ENCODE data around the gene THAP5.

The THAP5 gene, protein sequence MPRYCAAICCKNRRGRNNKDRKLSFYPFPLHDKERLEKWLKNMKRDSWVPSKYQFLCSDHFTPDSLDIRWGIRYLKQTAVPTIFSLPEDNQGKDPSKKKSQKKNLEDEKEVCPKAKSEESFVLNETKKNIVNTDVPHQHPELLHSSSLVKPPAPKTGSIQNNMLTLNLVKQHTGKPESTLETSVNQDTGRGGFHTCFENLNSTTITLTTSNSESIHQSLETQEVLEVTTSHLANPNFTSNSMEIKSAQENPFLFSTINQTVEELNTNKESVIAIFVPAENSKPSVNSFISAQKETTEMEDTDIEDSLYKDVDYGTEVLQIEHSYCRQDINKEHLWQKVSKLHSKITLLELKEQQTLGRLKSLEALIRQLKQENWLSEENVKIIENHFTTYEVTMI

DNA sequence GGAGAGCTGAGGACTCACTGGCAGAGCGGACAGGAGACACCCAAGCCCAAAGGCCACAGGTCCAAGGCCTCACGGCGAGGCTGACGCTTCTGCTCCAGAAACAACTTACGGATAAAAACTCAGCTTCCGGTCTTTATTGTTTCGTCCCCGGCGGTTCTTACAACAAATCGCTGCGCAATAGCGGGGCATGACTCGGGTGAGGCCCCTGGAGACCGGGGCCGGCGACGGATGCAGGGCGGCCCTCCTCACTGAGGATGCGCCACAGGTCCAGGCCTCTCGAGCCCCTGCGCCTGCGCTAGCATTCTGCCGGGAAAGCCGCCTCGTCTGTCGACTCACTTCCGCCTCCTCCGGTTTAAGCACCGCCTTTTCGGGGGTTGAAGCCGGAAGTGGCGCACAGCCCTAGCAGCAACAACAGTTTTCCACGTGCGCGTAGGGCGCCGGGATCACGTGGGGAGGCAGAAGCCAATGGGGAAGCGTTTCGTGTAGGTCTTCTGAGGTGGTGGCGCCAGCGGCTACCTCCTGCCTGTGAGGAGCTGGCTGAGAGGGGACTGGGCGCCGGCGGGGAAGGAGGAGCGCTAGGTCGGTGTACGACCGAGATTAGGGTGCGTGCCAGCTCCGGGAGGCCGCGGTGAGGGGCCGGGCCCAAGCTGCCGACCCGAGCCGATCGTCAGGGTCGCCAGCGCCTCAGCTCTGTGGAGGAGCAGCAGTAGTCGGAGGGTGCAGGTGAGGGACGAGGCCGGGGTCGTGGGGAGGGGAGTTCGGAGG lies at the start of gene THAP5, which contains the start of gene DNAJB9:
Gene THAP5, minus strand, starts transcription at position 326 of the 765 bp plus-strand sequence. Its CDS starts 137 bp downstream, at position 189.
Gene DNAJB9, plus strand, starts transcription at position 494 of the 765 bp plus-strand sequence. CDS start 1,853 bp downstream, outside the sequence.
- in situ Hi-C loops (cut with HindIII; ENCODE audit: low sequenced_read_pairs), result no loop called here

DNA sequence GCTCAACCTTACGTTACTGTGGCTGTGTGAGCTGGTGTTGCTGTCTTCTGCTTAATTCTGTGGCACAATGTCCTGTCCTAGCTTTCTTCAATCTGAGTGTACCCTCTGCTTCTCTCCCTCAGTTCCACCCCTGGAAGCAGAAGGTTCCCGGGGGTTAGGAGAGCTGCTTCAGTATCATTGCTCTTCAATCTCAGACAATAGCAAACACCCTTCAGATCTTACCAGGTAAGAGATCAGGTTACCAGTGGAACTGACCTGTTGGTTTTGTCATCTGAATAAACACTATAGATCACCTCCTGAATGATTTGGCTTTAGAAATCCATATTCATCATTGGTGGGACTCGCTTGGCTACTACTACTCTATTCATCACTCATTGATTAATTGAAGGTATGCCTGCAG lies 48.5 kb upstream of the THAP5 start:
- in situ Hi-C loops (cut with HindIII; ENCODE audit: low sequenced_read_pairs), result no loop called here

DNA sequence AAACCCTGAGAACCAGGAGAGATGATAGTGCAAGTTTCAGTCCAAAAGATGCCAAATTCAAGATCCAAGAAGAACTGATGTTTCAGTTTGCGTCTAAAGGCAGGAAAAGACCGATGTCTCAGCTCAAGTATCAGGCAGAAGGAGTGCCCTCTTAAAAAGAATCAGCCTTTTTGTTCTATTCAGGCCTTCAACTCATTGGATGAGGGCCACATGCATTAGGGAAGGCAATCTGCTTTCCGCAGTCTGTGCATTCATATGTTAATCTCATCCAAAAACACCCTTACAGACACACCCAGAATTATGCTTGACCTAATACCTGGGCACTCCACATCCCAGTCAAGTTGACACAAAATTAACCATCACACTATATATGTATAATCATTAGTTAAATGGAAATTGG lies 45.4 kb upstream of the THAP5 start:
- in situ Hi-C loops (cut with HindIII; ENCODE audit: low sequenced_read_pairs), result no loop called here

- in situ Hi-C loops (cut with HindIII; ENCODE audit: low sequenced_read_pairs), result no loop called here
Measured at GRCh38 chr7:108613949-108614381, 44.5 kb upstream of the THAP5 start.

GRCh38 chr7:108613147-108613948 lies 43.8 kb upstream of the THAP5 start:
- in situ Hi-C loops (cut with HindIII; ENCODE audit: low sequenced_read_pairs), result no loop called here

GRCh38 chr7:108611268-108611667 lies 41.8 kb upstream of the THAP5 start:
- in situ Hi-C loops (cut with HindIII; ENCODE audit: low sequenced_read_pairs), result no loop called here

GRCh38 chr7:108609643-108610042 lies 40.1 kb upstream of the THAP5 start:
- in situ Hi-C loops (cut with HindIII; ENCODE audit: low sequenced_read_pairs), result no loop called here

DNA sequence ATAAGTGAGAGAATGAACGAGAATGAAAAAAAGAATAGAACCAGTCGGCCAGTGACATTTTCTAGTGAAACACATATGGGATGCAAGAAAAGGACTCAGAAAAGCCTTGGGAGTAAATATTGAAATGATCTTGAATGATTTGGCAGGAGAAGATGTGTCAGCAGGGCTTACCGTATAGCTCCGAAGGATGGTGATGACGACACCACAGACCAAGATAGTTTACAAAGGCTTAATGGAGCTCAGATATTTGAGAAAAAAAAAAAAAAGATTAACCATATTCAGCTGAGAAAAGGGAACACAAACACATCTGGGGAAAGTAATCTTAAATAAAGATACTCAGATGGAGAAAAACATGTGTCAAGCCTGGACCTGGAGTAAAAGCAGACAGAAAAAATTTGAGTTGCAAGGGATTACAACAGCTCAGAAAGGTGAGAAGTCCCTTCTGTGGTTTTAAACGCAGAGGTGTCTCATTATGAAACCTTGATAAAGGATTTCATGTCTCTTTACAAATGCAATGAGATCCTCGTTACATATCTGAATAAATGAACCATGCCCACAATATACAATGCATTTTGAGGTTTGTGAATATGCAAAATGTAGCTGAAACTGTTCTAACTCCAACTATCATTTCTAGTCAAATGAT lies 36.2 kb upstream of the THAP5 start:
- in situ Hi-C loops (cut with HindIII; ENCODE audit: low sequenced_read_pairs), result no loop called here

DNA sequence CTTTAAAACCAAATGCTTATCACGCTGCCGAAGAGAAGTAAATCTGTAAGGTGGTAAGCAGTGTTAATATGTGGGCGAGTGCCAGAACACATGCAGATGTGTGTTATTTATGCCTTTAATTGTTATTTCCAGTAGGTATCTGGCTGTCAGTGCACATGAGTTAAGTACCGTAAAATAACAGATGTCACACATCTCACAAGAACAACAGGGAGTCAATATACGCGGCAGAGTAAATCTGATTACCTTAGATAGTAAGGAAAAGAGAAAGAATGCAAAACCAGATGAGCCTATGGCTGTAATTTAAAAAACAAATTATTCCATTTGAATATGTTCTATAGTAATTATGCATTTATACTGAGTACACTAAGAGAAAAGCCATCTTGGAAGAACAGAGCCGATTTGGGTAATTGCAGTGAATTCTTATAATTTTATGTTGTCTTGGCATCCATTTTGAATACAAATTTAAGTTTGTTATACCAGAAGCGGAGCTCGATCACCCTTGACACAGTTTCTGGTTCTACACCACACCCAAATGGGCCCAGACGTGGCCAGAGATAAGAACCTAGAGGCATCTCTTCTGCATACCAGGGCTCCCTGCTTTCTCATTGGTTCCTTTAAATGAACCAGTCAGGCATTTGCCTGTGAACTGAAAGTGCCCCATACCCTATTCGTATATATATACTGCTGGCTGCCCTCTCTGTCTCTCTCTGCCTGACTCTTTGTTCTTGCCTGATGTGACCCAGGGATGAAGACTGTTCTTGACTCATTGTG lies 35.0 kb upstream of the THAP5 start:
- in situ Hi-C loops (cut with HindIII; ENCODE audit: low sequenced_read_pairs), result no loop called here

DNA sequence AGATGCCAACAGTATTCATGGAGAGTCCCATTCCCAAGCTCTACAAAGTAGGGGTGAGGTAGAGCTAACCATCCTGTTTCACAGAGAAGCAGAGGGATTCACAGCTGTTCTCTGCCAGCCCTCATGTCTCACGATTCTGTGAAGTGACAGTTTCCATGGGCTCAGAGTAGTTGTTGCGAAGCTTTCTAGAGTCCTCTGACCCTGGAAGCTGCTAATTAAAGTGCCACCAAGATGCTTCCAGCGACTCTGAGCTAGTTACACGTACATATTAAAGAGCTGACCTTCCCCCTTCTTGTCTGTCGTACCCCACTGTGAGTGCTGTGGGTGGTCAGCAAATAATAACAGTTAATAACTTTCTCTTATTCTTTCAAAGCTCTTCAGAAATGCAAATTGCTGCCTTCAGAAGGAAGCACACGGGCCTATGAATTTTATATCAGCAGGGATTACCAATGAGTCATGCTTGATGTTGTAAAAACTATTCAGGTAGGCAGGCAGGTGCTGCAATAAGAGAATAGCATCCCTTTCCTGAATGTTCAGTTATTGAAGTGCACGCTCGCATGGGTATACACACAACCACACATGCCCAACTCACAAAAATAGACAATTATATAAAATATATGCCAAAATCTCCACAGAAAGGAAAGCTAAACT lies 34.3 kb upstream of the THAP5 start:
- in situ Hi-C loops (cut with HindIII; ENCODE audit: low sequenced_read_pairs), result no loop called here

DNA sequence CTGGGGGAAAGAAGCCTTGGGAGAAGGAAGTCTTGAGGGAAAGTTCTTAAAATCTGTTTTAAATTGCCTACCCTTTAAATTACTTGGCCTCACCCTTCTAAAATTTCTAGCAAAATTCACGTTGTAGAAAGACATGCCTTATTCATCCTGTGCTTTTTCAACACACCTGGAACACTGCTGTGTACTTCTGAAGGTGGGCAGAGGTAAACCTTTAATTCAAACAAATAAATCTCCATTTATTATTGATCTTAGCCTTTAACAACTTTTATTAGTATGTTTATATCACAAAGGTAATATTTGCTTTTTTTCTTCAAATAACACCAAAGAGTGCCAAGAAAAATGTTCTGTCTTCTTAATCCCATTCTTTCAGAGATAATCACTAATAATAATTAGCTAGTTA lies 30.9 kb upstream of the THAP5 start:
- in situ Hi-C loops (cut with HindIII; ENCODE audit: low sequenced_read_pairs), result no loop called here

DNA sequence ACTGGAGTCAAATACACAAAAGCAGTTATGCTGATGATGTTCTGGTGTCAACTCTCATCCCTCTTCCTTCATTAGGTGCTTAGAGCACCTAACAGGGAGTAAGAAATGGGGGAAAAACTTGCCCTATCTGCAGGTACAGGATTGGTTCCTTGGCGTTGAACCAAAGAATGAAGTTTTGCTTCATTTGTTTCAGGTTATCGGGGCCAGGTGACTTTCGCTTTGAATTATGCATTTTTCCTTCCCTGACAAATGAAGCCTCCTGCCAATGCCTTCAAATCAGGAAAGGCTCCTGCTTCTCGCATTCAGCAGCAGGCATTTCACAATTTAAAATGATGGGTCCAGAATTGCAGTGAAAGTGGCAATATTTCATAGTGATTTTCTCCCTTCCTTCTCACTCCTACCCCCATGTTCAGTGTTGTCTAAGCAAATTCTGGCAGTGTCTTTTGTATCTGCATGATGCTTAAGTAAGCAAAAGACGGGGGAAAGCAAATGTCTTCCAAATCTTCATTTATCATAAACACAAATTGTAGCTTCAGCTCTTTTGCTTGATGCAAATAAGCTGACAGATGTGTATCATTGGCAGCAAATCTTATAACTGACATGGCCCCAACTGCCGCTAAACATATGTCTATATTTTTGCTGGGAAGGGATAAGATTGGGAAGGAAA lies 29.5 kb upstream of the THAP5 start:
- in situ Hi-C loops (cut with HindIII; ENCODE audit: low sequenced_read_pairs), result no loop called here

DNA sequence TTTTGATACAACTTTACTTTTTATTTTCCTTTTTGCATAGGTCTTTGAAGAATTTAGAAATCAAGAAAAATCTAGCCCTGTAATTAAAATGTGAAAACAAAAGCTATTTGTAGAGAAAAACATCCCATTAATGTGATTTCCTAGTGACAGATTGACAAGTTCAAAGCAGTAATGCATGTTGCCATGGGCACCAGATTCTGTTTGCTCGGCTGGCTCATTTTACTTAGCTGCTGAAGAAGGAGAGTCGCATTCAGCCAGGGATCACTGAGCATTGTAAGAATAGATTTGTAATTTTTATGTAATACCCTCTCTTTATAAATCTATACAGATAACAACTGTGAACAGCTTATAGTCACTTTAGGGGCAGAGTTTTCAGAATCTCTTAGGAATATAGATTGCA lies 28.6 kb upstream of the THAP5 start:
- in situ Hi-C loops (cut with HindIII; ENCODE audit: low sequenced_read_pairs), result no loop called here

DNA sequence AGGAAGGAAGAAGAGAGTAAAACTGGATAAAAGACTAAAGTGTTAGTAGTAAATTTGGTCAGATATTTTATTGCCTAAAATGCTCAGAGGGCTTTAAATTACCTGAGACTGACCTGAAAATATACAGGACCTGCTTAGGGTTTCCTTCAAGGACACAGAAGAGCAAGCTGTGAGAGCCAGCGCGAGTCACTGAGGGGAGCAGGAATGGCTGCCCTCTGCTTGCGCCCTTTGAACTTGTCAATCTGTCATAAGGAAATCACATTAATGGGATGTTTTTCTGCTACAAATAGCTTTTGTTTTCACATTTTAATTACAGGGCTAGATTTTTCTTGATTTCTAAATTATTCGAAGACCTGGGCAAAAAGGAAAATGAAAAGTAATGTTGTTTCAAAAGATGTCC lies 27.1 kb upstream of the THAP5 start:
- in situ Hi-C loops (cut with HindIII; ENCODE audit: low sequenced_read_pairs), result no loop called here

- in situ Hi-C loops (cut with HindIII; ENCODE audit: low sequenced_read_pairs), result no loop called here
Measured at GRCh38 chr7:108592646-108593201, 23.2 kb upstream of the THAP5 start.

GRCh38 chr7:108590606-108591005 lies 21.1 kb upstream of the THAP5 start:
- in situ Hi-C loops (cut with HindIII; ENCODE audit: low sequenced_read_pairs), result no loop called here

- in situ Hi-C loops (cut with HindIII; ENCODE audit: low sequenced_read_pairs), result no loop called here
Measured at GRCh38 chr7:108589874-108590273, 20.4 kb upstream of the THAP5 start.

- in situ Hi-C loops (cut with HindIII; ENCODE audit: low sequenced_read_pairs), result no loop called here
Measured at GRCh38 chr7:108589199-108589598, 19.7 kb upstream of the THAP5 start.

GRCh38 chr7:108586274-108586710 lies 16.8 kb upstream of the THAP5 start:
- in situ Hi-C loops (cut with HindIII; ENCODE audit: low sequenced_read_pairs), result no loop called here
